Colonic mucosa (tissue), 4 donors: ENCODE measurements around the gene MAPT. TPM values are rescaled to one million over a fixed set of nuclear protein-coding genes. Genes with fewer than 3 reads are reported as not detected.

Experiments used
- DNase-seq: peaks from one replicate; pipeline ENCODE4 v3.0.0-alpha.2; 2020
- H3K27ac ChIP-seq: fragments of 200-600 bp; one replicate; pipeline ENCODE4 v1.8.0; 2021
- H3K27me3 ChIP-seq: fragments of 200-600 bp; one replicate; pipeline ENCODE4 v1.8.0; 2021
- H3K36me3 ChIP-seq: fragments of 200-600 bp; one replicate; pipeline ENCODE4 v1.8.0; 2021
- H3K4me1 ChIP-seq: fragments of 200-600 bp; one replicate; pipeline ENCODE4 v1.8.0; 2021; ENCODE audit warnings: mild to moderate bottlenecking
- H3K4me3 ChIP-seq: fragments of 200-600 bp; one replicate; pipeline ENCODE4 v1.8.0; 2021
- H3K9ac ChIP-seq, 2 donors: one replicate each; pipeline ENCODE4 v1.7.0; 2013; ENCODE audit warnings: control low read depth in 2 of 2, low read depth in 2 of 2, low read length in 2 of 2
- H3K9me3 ChIP-seq: fragments of 200-600 bp; one replicate; pipeline ENCODE4 v1.8.0; 2021
- CTCF ChIP-seq: fragments of 200-600 bp; IDR thresholded peaks from one replicate; pipeline ENCODE4 v1.8.0; 2022; ENCODE audit warnings: antibody characterized with exemption, mild to moderate bottlenecking
- intact Hi-C: fragments of 100-400 bp; cut with DNase I; formaldehyde crosslinking; loops from one replicate; pipeline ENCODE4 v1.14.1; 2022
- total RNA-seq, 2 donors: library from RNA; stranded (reverse); fragmentation: NEBNext Ultra II Directional in 1 of 2; extraction: Animal tissue kit (Norgen Biotek cat#: 25700) in 1 of 2; gene quantifications; one replicate each; pipeline ENCODE4 v1.2.1, GENCODE V29; 2021
- donor health status: healthy.
- donor health status: DM: no; HTN: no; CAD: no.
- donor health status: DM: no; HTN: no; CAD: no.

The MAPT gene
- total RNA-seq, 2 donors from 2014 or later, result 0.37 to 2.9 TPM

- H3K9me3 ChIP-seq, result no peaks in the 10 kb centered on the region
- H3K36me3 ChIP-seq, result no peaks in the 10 kb centered on the region
- DNase-seq, result no peak
- H3K27me3 ChIP-seq, result no peaks in the 10 kb centered on the region
- TF ChIP-seq CTCF, result no peak
- no peak overlapping the region for H3K27ac ChIP-seq
- no peak overlapping the region for H3K4me3 ChIP-seq
- intact Hi-C loops, result no loop called here
- H3K4me1 ChIP-seq, result no peaks in the 10 kb centered on the region
- H3K9ac ChIP-seq, result no peak overlapping the region
Observed at GRCh38 chr17:45941395-45941794, 47.0 kb downstream of the MAPT start.

- no peaks in the 10 kb centered on the region for H3K27me3 ChIP-seq
- H3K36me3 ChIP-seq, result no peaks in the 10 kb centered on the region
- H3K9me3 ChIP-seq, result no peaks in the 10 kb centered on the region
- no peak overlapping the region for H3K27ac ChIP-seq
- no peaks in the 10 kb centered on the region for H3K4me1 ChIP-seq
- intact Hi-C loops, result no loop called here
- DNase-seq, result no peak
- no peak overlapping the region for H3K4me3 ChIP-seq
- no peak for TF ChIP-seq CTCF
- H3K9ac ChIP-seq, result no peak overlapping the region
Observed at GRCh38 chr17:45942284-45942683, 47.9 kb downstream of the MAPT start.

GRCh38 chr17:45946841-45947256 is 52.5 kb downstream of the MAPT start:
- intact Hi-C loops, result no loop called here
- no peak overlapping the region for H3K4me3 ChIP-seq
- peaks cover 11% of the 10 kb centered on the region for H3K27me3 ChIP-seq
- H3K4me1 ChIP-seq, result no peaks in the 10 kb centered on the region
- H3K9ac ChIP-seq, result no peak overlapping the region
- no peak overlapping the region for H3K27ac ChIP-seq
- TF ChIP-seq CTCF, result no peak
- DNase-seq, result no peak
- no peaks in the 10 kb centered on the region for H3K36me3 ChIP-seq
- H3K9me3 ChIP-seq, result no peaks in the 10 kb centered on the region

GRCh38 chr17:45948498-45948880 is 54.1 kb downstream of the MAPT start:
- Histone ChIP-seq H3K9ac (no peak overlapping the region), H3K4me1 (no peaks in the 10 kb centered on the region), H3K27ac (no peak overlapping the region), H3K36me3 (no peaks in the 10 kb centered on the region), H3K4me3 (no peak overlapping the region), H3K9me3 (no peaks in the 10 kb centered on the region), H3K27me3 (peaks cover 11% of the 10 kb centered on the region)
- TF ChIP-seq CTCF, result no peak
- intact Hi-C loops, result no loop called here
- DNase-seq, result no peak

- Histone ChIP-seq H3K36me3 (no peaks in the 10 kb centered on the region), H3K4me1 (no peaks in the 10 kb centered on the region), H3K27me3 (peaks cover 11% of the 10 kb centered on the region), H3K27ac (no peak overlapping the region), H3K4me3 (no peak overlapping the region), H3K9me3 (no peaks in the 10 kb centered on the region), H3K9ac (no peak overlapping the region)
- peak; percentile 74 for TF ChIP-seq CTCF
- peak; percentile 61 for DNase-seq
- intact Hi-C loops, result no loop called here
Observed at GRCh38 chr17:45948881-45949624, 54.7 kb downstream of the MAPT start.
